Glomerular endothelial cell (primary cell): ENCODE data around the gene ALDH1A1. TPM values are rescaled to one million over a fixed set of nuclear protein-coding genes. Genes with fewer than 3 reads are reported as not detected.

Experiments used
- DNase-seq: peaks from one replicate; pipeline ENCODE4 v3.0.0-alpha.2; 2011; ENCODE audit warnings: low read depth, low spot score; ENCODE audit errors: extremely low read depth
- total RNA-seq: library from RNA; depleted of rRNA; stranded (reverse); fragments of >200 nt; gene quantifications from 2 replicates; pipeline ENCODE4 v1.2.3, GENCODE V29; 2015

The ALDH1A1 gene
- total RNA-seq, 1 donor from 2014 or later: 172 TPM

DNA sequence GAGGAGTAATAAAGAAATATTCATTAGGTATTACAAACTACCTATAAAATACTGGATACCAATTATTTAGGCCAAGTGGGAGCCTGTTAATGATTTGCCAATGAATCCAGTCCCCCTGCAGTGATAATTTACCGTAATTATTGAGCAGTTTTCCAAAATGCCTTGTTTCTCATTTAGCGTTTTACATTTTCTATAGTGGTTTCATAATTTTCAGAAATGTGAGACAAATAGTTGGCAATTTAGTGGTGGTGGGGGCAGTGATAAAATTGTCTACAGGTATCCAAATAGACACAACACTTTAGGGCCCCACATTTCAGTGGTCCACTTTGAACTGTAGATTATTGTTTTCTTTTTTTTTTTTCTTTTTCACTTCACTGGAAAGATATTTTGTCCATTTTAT lies 27.3 kb upstream of the ALDH1A1 start:
- no peak for DNase-seq

GRCh38 chr9:72979405-72980100 lies 26.7 kb upstream of the ALDH1A1 start:
- no peak for DNase-seq

- DNase-seq: no peak
Observed at GRCh38 chr9:72978744-72979143, 25.9 kb upstream of the ALDH1A1 start.

- no peak for DNase-seq
Observed at GRCh38 chr9:72977670-72978069, 24.8 kb upstream of the ALDH1A1 start.

DNA sequence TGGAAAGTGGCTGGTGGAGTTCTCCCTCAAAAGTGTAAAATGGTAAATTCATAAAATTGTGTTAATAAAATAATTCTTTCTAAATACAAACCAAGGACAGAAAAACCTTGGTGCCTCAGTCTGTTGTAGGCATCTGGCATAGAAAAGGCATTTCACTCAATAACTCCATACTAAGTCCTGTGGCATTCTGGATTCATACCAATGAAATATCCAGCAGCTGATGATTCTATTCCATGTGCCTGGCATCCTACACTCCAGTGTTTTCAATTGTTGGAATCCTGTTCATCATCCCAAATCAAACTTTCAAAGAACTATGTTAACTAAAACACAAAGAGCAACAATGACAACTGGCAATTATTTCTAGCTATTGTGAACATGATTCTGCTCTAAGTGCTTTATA lies 21.6 kb upstream of the ALDH1A1 start:
- DNase-seq: no peak

GRCh38 chr9:72972636-72973035 lies 19.8 kb upstream of the ALDH1A1 start:
- no peak for DNase-seq

DNA sequence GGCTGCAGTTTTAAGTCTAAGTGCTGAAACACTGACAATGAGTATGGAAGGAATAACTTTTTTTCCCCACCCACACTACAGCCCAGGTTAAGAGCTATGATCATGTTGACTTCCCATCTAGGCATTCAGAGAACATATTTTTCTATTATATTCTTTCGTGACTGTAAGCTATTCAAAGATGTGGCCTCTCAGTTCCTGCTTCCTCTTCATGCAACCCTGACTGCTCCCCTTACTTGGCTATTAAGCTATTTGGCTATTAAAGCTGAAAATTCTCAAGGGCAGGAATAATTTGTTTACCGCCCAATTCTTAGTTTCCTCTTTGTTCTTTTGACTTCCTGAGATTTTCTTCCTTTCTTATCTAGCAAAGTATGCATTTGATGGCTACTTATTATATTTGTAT lies 18.6 kb upstream of the ALDH1A1 start:
- DNase-seq: no peak

GRCh38 chr9:72960446-72960845 lies 7.6 kb upstream of the ALDH1A1 start:
- no peak for DNase-seq

GRCh38 chr9:72958485-72959281 lies 5.8 kb upstream of the ALDH1A1 start:
- no peak for DNase-seq

- DNase-seq: no peak
Observed at GRCh38 chr9:72955571-72955970, 2.7 kb upstream of the ALDH1A1 start.

DNA sequence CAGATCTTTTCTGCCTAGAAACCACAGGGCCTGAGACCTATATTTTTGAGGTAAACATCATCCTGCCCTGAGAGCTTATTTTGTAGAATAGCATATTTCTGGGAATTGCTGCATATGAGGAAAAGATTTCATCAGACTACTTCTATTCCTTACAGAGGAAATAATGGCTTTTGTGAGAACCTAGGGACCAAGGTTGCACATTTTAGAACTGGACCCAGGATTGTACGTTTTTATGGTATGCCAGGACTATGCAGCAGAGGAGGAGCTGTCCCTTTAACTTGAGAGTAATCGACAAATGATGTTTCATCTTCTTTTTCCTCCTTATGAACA lies 2.2 kb upstream of the ALDH1A1 start:
- no peak for DNase-seq

GRCh38 chr9:72954431-72955125 lies 1.7 kb upstream of the ALDH1A1 start:
- no peak for DNase-seq

- no peak for DNase-seq
Observed at GRCh38 chr9:72952381-72952690, 517 bp downstream of the ALDH1A1 start.

DNA sequence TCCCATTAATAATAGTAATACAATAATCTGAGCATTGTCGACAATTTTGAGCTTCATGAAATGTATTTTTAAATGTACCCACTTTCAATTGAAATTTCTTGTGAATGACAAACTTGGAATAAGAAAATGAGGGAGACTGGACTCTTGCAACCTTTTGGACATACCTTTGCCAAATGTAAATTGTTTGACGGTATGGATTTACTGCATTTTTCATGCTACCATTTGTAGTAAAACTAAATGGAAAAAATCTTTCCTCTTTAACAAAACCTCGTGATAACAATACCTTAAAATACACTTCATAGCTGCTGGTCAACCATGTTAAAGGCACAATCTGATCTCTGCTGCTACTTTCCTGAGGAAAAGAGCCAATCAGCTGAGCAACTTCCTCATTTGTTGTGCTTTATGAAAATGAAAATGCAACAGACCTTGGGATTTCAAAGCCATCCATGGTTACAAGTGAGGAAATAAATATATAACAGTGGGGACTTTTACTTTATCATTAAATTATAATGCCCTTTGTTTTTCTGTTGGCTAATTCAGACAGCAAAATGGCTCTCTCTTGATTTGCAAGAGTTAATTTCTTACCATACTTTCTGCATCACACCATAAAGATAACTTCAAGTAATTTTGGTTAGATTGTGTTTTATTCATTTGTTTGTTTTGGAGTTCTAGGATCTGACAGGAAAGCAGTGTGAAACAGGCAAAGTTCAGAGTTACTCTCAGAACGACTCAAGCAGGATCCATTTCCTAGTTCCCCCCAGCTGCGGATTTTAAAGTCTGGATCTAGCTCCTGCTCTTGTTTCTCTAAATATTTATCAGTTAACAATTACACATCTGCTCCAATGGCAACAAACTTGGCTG lies 1.1 kb downstream of the ALDH1A1 start:
- no peak for DNase-seq

GRCh38 chr9:72950875-72951442 lies 1.9 kb downstream of the ALDH1A1 start:
- DNase-seq: no peak

DNA sequence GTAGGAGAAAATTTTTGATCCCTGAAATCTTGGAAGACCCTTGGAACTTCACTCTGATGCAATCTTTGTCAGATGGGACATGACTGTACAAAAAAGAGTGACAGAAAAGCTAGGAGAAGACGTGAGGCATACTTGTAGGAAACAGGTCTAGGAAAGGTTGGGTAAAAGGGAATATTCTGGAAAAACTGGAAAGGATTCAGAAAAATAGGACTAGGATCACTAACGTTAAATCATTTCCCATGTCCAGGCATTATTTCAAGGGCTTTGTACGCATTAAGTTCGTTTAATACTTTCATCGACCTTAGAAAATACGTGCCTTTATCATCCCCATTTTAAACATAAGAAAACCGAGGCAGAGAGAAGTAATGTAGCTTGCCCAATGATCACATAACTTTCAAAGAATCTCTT lies 2.9 kb downstream of the ALDH1A1 start:
- no peak for DNase-seq

GRCh38 chr9:72949244-72949582 lies 3.6 kb downstream of the ALDH1A1 start:
- DNase-seq: no peak

GRCh38 chr9:72948575-72949243 lies 4.1 kb downstream of the ALDH1A1 start:
- no peak for DNase-seq

GRCh38 chr9:72947984-72948465 lies 4.8 kb downstream of the ALDH1A1 start:
- DNase-seq: no peak

DNA sequence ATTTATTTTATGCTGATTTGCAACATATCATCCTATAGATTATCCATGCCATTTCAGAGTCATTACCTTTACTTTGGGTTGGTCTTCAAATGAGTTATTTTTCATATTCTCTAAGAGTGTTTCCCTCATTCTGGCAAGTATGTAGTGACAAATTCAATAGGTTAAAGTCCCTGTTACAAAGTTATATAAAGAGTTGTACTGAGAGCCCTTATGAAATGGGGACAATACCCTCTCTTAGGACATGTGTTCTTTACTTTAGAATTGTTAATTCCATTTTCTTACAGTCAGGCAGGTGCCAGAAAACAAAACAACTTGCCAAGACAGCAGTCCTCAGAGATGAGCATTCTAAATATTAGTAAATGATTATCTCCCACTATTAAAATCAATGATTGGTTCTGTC lies 6.0 kb downstream of the ALDH1A1 start:
- DNase-seq: no peak
